SJSA1 (cell line): ENCODE measurements around the gene RMI2. TPM values are rescaled to one million over a fixed set of nuclear protein-coding genes. Genes with fewer than 3 reads are reported as not detected.

Experiments
- DNase-seq, 2 experiments: peaks; one replicate each; pipeline ENCODE4 v3.0.0-alpha.2; 2015 to 2020; ENCODE audit warnings: low spot score in 2 of 2, low read depth in 1 of 2
- H3K27ac ChIP-seq: fragments of 250-450 bp; sonication (Bioruptor Pico); 2 replicates; pipeline ENCODE4 v1.5.1; 2020; ENCODE audit warnings: mild to moderate bottlenecking, moderate library complexity
- H3K27me3 ChIP-seq: fragments of 250-450 bp; sonication (Bioruptor Pico); replicated peaks from 2 replicates; pipeline ENCODE4 v1.5.1; 2020; ENCODE audit warnings: mild to moderate bottlenecking, moderate library complexity
- H3K36me3 ChIP-seq: fragments of 250-450 bp; sonication (Bioruptor Pico); 2 replicates; pipeline ENCODE4 v1.5.1; 2020; ENCODE audit warnings: mild to moderate bottlenecking
- H3K4me1 ChIP-seq: fragments of 250-450 bp; sonication (Bioruptor Pico); replicated peaks from 2 replicates; pipeline ENCODE4 v1.6.1; 2021; ENCODE audit warnings: mild to moderate bottlenecking
- H3K4me3 ChIP-seq: fragments of 250-450 bp; sonication (Bioruptor Pico); 2 replicates; pipeline ENCODE4 v1.5.1; 2020; ENCODE audit warnings: mild to moderate bottlenecking
- H3K9me3 ChIP-seq: fragments of 250-450 bp; sonication (Bioruptor Pico); replicated peaks from 2 replicates; pipeline ENCODE4 v1.5.1; 2020; ENCODE audit warnings: mild to moderate bottlenecking
- total RNA-seq: library from RNA; depleted of rRNA; stranded (reverse); fragments of >200 nt; shearing (Covaris generic); gene quantifications from 2 replicates; pipeline ENCODE4 v1.2.3, GENCODE V29; 2014

The RMI2 gene
- total RNA-seq, 1 experiment from 2014 or later: 29.1 TPM

- Histone ChIP-seq H3K27me3 (no peaks in the 10 kb centered on the region), H3K4me3 (no peak overlapping the region), H3K36me3 (peaks cover 7% of the 10 kb centered on the region; the same call in 1 of the 2 replicates), H3K27ac (no peak overlapping the region), H3K4me1 (peaks cover 40% of the 10 kb centered on the region), H3K9me3 (no peaks in the 10 kb centered on the region)
- DNase-seq: no peak
These were observed 1.6 kb downstream of the RMI2 start for GRCh38 chr16:11346700-11347319.

- Histone ChIP-seq H3K9me3 (no peaks in the 10 kb centered on the region), H3K4me3 (no peak overlapping the region)
- DNase-seq: no peak
These were observed 2.6 kb downstream of the RMI2 start for GRCh38 chr16:11347831-11348230.

DNA sequence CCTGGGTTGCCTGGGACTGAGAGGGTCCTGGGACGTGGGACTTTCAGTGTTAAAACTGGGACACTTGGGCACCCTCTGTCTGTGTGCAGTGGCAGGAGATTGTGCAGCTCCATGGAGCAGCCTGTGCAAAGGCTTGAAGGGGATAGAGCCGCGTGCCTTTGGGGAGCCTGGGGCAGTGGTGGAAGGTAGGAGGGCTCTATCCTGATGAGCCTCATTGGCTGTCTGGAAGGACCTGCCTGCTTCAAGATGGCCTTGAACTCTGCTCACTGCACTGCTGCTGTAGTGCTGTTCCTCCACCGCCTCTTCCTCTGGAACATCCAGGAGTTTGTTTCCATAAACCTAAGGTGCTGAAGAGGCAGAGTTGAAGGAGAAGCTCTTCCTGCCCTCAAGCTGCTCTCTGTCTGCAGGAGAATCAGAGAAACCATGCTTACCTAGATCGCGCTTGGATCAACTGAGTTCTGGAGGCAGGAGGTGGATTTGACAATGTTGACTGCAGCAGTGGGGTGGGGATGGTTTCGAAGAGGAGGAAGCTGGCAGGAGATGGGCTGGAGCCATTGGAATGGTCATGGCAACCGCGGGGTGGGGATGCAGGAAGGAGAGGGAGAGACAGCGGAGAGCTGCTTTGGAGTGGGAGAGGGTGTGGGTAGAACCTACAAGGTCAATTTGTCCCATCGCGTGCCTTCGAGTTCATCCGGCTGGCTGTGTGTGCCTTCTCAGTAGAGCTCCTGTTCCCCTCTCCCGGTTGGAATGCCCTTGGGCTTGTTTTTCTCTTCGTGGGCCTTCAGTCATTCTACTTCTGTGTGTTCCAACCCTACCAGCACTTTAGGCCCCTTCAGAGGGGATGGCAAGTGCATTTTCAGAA lies 3.7 kb downstream of the RMI2 start:
- peak overlapping the region; percentile 66 for H3K27ac ChIP-seq
- H3K9me3 ChIP-seq: no peaks in the 10 kb centered on the region

More at GRCh38 chr16:11347831-11348230, 2.6 kb downstream of the RMI2 start:
- peaks cover 9% of the 10 kb centered on the region for H3K36me3 ChIP-seq
- peaks cover 40% of the 10 kb centered on the region for H3K4me1 ChIP-seq
- no peak overlapping the region for H3K27ac ChIP-seq
- no peaks in the 10 kb centered on the region for H3K27me3 ChIP-seq

DNA sequence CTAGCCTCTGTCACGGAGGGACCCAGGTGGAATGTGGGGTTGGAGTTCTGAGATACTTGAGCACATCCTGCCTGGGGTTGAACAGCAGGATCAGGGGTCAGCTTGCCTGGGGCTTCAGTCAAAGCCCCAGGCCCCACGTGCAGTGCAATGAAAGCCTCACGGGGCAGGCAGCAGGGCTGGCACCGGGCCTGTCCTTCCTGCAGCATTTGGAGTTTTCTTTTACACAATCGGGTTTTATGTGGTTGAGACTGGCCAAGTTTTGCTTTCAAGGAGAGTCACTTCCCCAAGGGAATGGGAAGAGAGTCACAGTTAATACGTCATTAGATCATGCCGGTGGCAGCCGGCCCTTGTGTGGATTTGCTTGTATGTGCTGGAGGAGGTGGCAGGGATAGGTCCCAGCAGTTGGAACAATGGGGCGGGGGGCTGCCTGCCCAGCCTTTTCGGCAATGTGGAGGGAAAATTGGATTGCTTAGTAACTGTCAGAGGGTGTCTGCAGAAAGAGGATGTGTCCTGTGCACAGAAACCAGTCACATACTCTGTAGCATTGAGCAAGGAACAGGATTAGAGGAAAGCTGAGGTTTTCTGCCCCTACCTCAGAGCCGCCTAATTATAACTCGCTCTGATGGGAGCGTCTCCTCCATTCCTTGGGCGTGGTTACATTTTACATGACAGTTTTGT lies 4.5 kb downstream of the RMI2 start:
- H3K27ac ChIP-seq: peak overlapping the region; percentile 66
- H3K27me3 ChIP-seq: no peaks in the 10 kb centered on the region
- H3K9me3 ChIP-seq: no peaks in the 10 kb centered on the region
- no peak overlapping the region for H3K4me3 ChIP-seq
- DNase-seq: peak in 1 of 2 experiments; percentile 62
- peaks cover 15% of the 10 kb centered on the region for H3K36me3 ChIP-seq
- H3K4me1 ChIP-seq: peaks cover 45% of the 10 kb centered on the region

More for the DNA sequence above, 3.7 kb downstream of the RMI2 start:
- no peak overlapping the region for H3K4me3 ChIP-seq
- H3K4me1 ChIP-seq: peaks cover 40% of the 10 kb centered on the region
- no peak for DNase-seq
- H3K36me3 ChIP-seq: peaks cover 15% of the 10 kb centered on the region
- no peaks in the 10 kb centered on the region for H3K27me3 ChIP-seq

DNA sequence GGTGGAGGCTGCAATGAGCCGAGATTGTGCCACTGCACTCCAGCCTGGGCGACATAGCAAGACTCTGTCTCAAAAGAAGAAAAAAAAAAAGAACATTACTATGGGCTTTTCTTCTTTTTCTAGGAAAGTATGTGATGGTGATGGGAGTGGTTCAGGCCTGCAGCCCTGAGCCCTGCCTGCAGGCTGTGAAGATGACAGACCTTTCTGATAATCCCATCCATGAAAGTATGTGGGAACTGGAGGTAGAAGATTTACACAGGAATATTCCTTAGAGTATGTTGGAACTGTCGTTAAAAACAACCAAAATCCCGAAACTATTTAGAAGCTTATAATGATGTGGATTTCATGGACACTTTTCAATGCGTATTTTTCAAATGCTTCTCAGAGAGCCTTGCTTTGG lies 5.3 kb downstream of the RMI2 start:
- Histone ChIP-seq H3K36me3 (peaks cover 17% of the 10 kb centered on the region), H3K9me3 (no peaks in the 10 kb centered on the region), H3K27me3 (no peaks in the 10 kb centered on the region), H3K4me3 (no peak overlapping the region), H3K4me1 (peaks cover 52% of the 10 kb centered on the region), H3K27ac (peak overlapping the region; percentile 66)
- no peak for DNase-seq

DNA sequence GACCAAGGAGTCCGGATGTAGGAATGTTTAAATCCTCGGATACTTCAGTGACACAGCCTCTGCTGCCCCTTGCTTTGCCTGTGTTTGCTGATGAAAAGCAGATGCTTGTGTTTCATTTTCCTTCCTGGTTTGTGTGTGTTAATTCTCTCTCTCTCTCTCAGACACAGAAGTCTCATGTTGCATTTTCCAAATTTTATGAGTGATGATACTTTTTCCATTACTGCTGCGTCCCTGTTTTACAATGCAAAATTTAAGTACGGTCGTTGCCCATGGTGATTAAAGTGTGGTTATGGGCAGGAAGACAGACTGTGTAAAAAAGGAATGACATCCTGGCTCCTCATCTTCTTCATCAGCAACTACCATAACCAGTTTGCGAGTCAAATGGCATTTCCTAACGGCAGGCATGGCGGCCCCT lies 5.7 kb downstream of the RMI2 start:
- Histone ChIP-seq H3K27ac (peak overlapping the region; percentile 66), H3K4me1 (peaks cover 52% of the 10 kb centered on the region), H3K36me3 (peaks cover 21% of the 10 kb centered on the region), H3K9me3 (no peaks in the 10 kb centered on the region), H3K4me3 (no peak overlapping the region), H3K27me3 (no peaks in the 10 kb centered on the region)
- DNase-seq: peak in 1 of 2 experiments; percentile 74

- H3K4me3 ChIP-seq: no peak overlapping the region
- no peak overlapping the region for H3K27ac ChIP-seq
- H3K27me3 ChIP-seq: no peaks in the 10 kb centered on the region
- no peak for DNase-seq
- no peaks in the 10 kb centered on the region for H3K9me3 ChIP-seq
- H3K4me1 ChIP-seq: peaks cover 70% of the 10 kb centered on the region
- H3K36me3 ChIP-seq: peaks cover 16% of the 10 kb centered on the region; the same call in 1 of the 2 replicates
These were observed 7.9 kb downstream of the RMI2 start for GRCh38 chr16:11353158-11353557.

GRCh38 chr16:11354407-11354732 lies 9.1 kb downstream of the RMI2 start:
- Histone ChIP-seq H3K27ac (no peak overlapping the region), H3K36me3 (peaks cover 16% of the 10 kb centered on the region; the same call in 1 of the 2 replicates), H3K4me1 (peaks cover 76% of the 10 kb centered on the region), H3K27me3 (no peaks in the 10 kb centered on the region), H3K9me3 (no peaks in the 10 kb centered on the region), H3K4me3 (no peak overlapping the region)
- DNase-seq: no peak

DNA sequence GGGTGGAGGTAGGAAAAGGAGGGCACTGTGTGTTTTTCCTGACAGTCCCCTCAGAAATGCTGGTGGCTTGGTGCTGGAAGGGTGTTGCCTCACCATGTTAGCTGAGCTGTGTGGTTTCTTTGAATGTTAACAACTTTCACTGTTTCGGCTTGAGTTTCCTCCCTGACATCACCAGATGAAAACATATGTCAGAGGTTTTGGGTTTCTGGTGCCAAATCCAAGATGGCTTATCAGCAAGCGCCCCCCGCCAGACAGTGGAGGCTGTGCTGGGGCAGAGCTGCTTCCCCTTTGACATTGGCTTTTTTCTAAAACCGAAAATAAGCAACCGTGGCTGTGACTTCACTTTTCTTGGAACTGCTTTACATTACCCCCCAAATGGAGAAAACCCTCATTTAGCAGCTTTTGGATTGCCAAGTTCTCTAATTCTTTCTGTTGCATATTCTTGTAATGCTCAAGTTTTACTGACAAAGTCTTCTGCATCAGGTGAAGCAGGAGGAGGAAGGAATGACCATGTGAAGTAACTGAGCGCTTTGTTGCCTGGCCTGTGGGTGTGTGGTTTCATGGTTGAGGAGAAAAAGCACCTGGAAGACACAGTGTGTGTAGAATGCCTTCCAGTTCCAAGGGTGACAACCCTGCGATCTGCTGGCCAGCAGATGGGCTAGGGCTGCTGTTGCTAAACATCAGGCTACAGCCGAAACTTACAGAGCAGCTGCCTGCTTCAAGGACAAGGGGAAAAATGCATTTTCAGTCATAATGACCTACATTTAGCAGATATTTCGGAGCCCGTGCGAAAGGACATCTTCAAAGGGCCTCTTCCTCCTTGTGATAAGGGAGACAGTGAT lies 9.7 kb downstream of the RMI2 start:
- H3K27ac ChIP-seq: no peak overlapping the region
- DNase-seq: no peak

DNA sequence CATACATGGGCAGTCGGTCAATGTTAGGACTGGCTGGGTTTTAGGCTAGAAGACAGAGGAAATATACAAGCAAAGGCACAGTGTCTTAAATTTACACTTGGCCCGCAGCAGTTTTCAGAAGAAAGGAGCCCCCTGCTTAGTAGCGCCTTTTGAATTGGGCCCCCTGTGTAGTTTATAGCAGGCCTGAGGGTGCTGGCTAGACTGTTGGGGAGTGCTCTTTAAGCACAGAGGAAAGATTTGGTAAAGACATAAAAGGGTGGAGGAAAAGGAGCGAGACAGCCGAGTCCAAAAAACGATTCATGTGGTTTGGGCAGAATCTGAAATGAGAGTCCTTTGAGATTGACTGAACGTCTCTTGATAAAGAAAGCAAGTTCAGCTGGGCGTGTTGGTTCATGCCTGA lies 10.6 kb downstream of the RMI2 start:
- Histone ChIP-seq H3K4me1 (peaks cover 70% of the 10 kb centered on the region), H3K9me3 (no peaks in the 10 kb centered on the region), H3K4me3 (no peak overlapping the region), H3K27ac (peak overlapping the region; percentile 55; the same call in 1 of the 2 replicates), H3K27me3 (no peaks in the 10 kb centered on the region), H3K36me3 (peaks cover 16% of the 10 kb centered on the region; the same call in 1 of the 2 replicates)
- DNase-seq: no peak

More for the DNA sequence above, 9.7 kb downstream of the RMI2 start:
- Histone ChIP-seq H3K9me3 (no peaks in the 10 kb centered on the region), H3K4me1 (peaks cover 76% of the 10 kb centered on the region), H3K36me3 (peaks cover 16% of the 10 kb centered on the region; the same call in 1 of the 2 replicates), H3K27me3 (no peaks in the 10 kb centered on the region), H3K4me3 (no peak overlapping the region)

DNA sequence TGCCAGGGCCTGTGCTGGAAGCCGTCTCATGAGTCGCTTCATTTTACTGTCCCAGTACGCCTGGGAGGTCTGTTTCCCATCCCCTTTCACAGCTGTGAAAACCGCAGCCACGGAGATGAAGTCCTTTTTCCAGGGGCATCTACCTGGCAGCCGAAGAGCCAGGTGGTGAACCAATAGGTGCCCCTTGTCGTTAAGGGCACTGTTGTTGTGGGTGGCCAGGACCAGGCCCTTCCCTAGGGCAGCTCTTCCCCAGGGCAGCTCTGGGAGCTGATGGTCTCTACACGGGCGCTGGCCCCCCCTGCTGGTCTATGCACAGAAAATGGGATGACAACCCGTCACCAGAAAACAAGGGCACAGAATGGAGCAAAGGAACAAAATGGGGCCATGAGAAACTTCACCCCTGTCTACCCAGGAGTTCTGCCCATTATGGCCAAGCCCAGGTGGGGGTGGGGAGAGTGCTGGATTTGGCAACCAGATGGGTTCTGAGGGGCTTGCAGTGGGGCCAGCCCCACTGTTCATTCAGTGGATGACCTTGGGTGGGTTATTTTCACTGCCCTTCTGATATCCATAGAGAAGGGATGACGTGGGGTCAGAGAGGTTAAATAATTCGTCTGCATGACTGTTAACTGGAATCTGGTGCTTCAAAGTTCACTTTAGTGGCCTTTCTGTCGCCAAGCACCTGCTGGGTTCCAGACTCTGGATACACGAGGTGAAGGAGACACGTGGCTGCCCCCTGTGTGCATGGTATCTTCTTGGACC lies 11.5 kb downstream of the RMI2 start:
- Histone ChIP-seq H3K4me1 (peaks cover 70% of the 10 kb centered on the region), H3K9me3 (no peaks in the 10 kb centered on the region), H3K4me3 (no peak overlapping the region), H3K36me3 (peaks cover 16% of the 10 kb centered on the region; the same call in 1 of the 2 replicates), H3K27me3 (no peaks in the 10 kb centered on the region), H3K27ac (peak overlapping the region; percentile 55)
- peak; percentile 87 to 88 for DNase-seq

DNA sequence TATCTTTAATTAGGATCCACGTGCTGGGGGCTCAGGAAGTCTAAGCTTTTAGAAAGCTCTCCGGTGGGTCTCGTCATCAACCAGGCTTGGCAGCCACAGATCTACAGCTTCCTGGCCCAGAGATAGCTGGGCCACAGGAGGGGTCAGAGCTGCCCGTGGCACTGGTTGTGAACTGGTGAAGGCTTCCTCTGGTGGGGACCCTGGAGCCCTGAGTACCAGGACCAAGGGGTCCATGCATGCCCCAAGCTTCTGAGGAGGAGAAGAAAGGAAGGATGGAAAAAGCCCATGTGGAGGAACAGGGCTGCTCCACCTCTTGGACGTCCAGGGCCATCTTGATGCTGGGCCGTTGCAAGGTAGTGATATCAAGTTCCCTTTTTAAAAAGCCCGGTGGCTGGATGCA lies 13.3 kb downstream of the RMI2 start:
- H3K27me3 ChIP-seq: no peaks in the 10 kb centered on the region
- H3K4me1 ChIP-seq: peaks cover 81% of the 10 kb centered on the region
- no peaks in the 10 kb centered on the region for H3K9me3 ChIP-seq
- no peak overlapping the region for H3K4me3 ChIP-seq
- H3K27ac ChIP-seq: peak overlapping the region; percentile 36
- peaks cover 8% of the 10 kb centered on the region; the same call in 1 of the 2 replicates for H3K36me3 ChIP-seq
- no peak for DNase-seq
